ENCODE data around the gene ABCB6. TPM values are rescaled to one million over a fixed set of nuclear protein-coding genes. Genes with fewer than 3 reads are reported as not detected.

Gene ABCB6
- total RNA-seq, 1 experiment from 2014 or later, result 74.8 TPM

GRCh38 chr2:219176818-219177551 is 41.8 kb downstream of the ABCB6 start, which contains the start of gene CNPPD1:
Gene CNPPD1, minus strand, starts transcription at chr2:219176925. Its CDS starts 97 bp downstream, at chr2:219176828.
- peak within 1 kb of the TSS; percentile 86 for H3K4me3 ChIP-seq (ENCODE audit: insufficient read depth, low read depth, low read length)
- no peaks in the 10 kb centered on the region for H3K27me3 ChIP-seq (ENCODE audit: control insufficient read depth, insufficient read depth, low read length)
- DNase-seq, result peak; percentile 95
- H3K36me3 ChIP-seq (replicated peaks; ENCODE audit: control insufficient read depth, insufficient read depth, low read length), result peaks cover 20% of the 10 kb centered on the region

- Histone ChIP-seq H3K36me3 (replicated peaks; ENCODE audit: control insufficient read depth, insufficient read depth, low read length) (peaks cover 15% of the 10 kb centered on the region), H3K4me3 (ENCODE audit: insufficient read depth, low read depth, low read length) (peak overlapping the region; percentile 86), H3K27me3 (ENCODE audit: control insufficient read depth, insufficient read depth, low read length) (no peaks in the 10 kb centered on the region)
- peak; percentile 83 for DNase-seq
These were observed 42.6 kb downstream of the ABCB6 start for GRCh38 chr2:219175928-219176817.

GRCh38 chr2:219175486-219175885 is 43.3 kb downstream of the ABCB6 start:
- DNase-seq, result peak; percentile 5
- peaks cover 12% of the 10 kb centered on the region for H3K36me3 ChIP-seq (replicated peaks; ENCODE audit: control insufficient read depth, insufficient read depth, low read length)
- H3K4me3 ChIP-seq (ENCODE audit: insufficient read depth, low read depth, low read length), result no peak overlapping the region
- H3K27me3 ChIP-seq (ENCODE audit: control insufficient read depth, insufficient read depth, low read length), result no peaks in the 10 kb centered on the region

GRCh38 chr2:219174801-219175200 is 44.0 kb downstream of the ABCB6 start:
- peak; percentile 6 for DNase-seq
- H3K4me3 ChIP-seq (ENCODE audit: insufficient read depth, low read depth, low read length), result no peak overlapping the region

GRCh38 chr2:219174146-219174545 is 44.6 kb downstream of the ABCB6 start:
- Histone ChIP-seq H3K27me3 (ENCODE audit: control insufficient read depth, insufficient read depth, low read length) (no peaks in the 10 kb centered on the region; the same call in 1 of the 2 replicates), H3K36me3 (replicated peaks; ENCODE audit: control insufficient read depth, insufficient read depth, low read length) (peaks cover 4% of the 10 kb centered on the region), H3K4me3 (ENCODE audit: insufficient read depth, low read depth, low read length) (no peak overlapping the region)
- DNase-seq, result no peak

More at GRCh38 chr2:219174801-219175200, 44.0 kb downstream of the ABCB6 start:
- peaks cover 6% of the 10 kb centered on the region for H3K36me3 ChIP-seq (replicated peaks; ENCODE audit: control insufficient read depth, insufficient read depth, low read length)
- no peaks in the 10 kb centered on the region for H3K27me3 ChIP-seq (ENCODE audit: control insufficient read depth, insufficient read depth, low read length)

- peaks cover 4% of the 10 kb centered on the region for H3K36me3 ChIP-seq (replicated peaks; ENCODE audit: control insufficient read depth, insufficient read depth, low read length)
- no peak overlapping the region for H3K4me3 ChIP-seq (ENCODE audit: insufficient read depth, low read depth, low read length)
- H3K27me3 ChIP-seq (ENCODE audit: control insufficient read depth, insufficient read depth, low read length), result no peaks in the 10 kb centered on the region; the same call in 1 of the 2 replicates
- no peak for DNase-seq
These were observed 45.6 kb downstream of the ABCB6 start for GRCh38 chr2:219173176-219173575.

- peak; percentile 21 for DNase-seq
- peaks cover 4% of the 10 kb centered on the region for H3K36me3 ChIP-seq (replicated peaks; ENCODE audit: control insufficient read depth, insufficient read depth, low read length)
- no peak overlapping the region for H3K4me3 ChIP-seq (ENCODE audit: insufficient read depth, low read depth, low read length)
- no peaks in the 10 kb centered on the region; the same call in 1 of the 2 replicates for H3K27me3 ChIP-seq (ENCODE audit: control insufficient read depth, insufficient read depth, low read length)
These were observed 46.3 kb downstream of the ABCB6 start for GRCh38 chr2:219172231-219173154.

- Histone ChIP-seq H3K36me3 (replicated peaks; ENCODE audit: control insufficient read depth, insufficient read depth, low read length) (peaks cover 4% of the 10 kb centered on the region), H3K4me3 (ENCODE audit: insufficient read depth, low read depth, low read length) (no peak overlapping the region), H3K27me3 (ENCODE audit: control insufficient read depth, insufficient read depth, low read length) (no peaks in the 10 kb centered on the region; the same call in 1 of the 2 replicates)
- peak; percentile 80 for DNase-seq
These were observed 47.5 kb downstream of the ABCB6 start for GRCh38 chr2:219171231-219171651.

GRCh38 chr2:219169930-219170654 is 48.7 kb downstream of the ABCB6 start, which contains the start of gene SLC23A3:
Gene SLC23A3, minus strand, starts transcription at chr2:219170029. Its CDS starts 45 bp downstream, at chr2:219169984.
- no peaks in the 10 kb centered on the region; the same call in 1 of the 2 replicates for H3K27me3 ChIP-seq (ENCODE audit: control insufficient read depth, insufficient read depth, low read length)
- no peak within 1 kb of the TSS for H3K4me3 ChIP-seq (ENCODE audit: insufficient read depth, low read depth, low read length)
- DNase-seq, result no peak
- H3K36me3 ChIP-seq (replicated peaks; ENCODE audit: control insufficient read depth, insufficient read depth, low read length), result peaks cover 4% of the 10 kb centered on the region

GRCh38 chr2:219168932-219169331 is 49.8 kb downstream of the ABCB6 start:
- Histone ChIP-seq H3K4me3 (ENCODE audit: insufficient read depth, low read depth, low read length) (no peak overlapping the region), H3K36me3 (replicated peaks; ENCODE audit: control insufficient read depth, insufficient read depth, low read length) (no peaks in the 10 kb centered on the region; the same call in 1 of the 2 replicates), H3K27me3 (ENCODE audit: control insufficient read depth, insufficient read depth, low read length) (peaks cover 1% of the 10 kb centered on the region; the same call in 1 of the 2 replicates)
- no peak for DNase-seq

- no peak for DNase-seq
- H3K4me3 ChIP-seq (ENCODE audit: insufficient read depth, low read depth, low read length), result no peak overlapping the region
- no peaks in the 10 kb centered on the region; the same call in 1 of the 2 replicates for H3K36me3 ChIP-seq (replicated peaks; ENCODE audit: control insufficient read depth, insufficient read depth, low read length)
These were observed 50.2 kb downstream of the ABCB6 start for GRCh38 chr2:219168526-219168925.

GRCh38 chr2:219167997-219168396 is 50.8 kb downstream of the ABCB6 start:
- Histone ChIP-seq H3K4me3 (ENCODE audit: insufficient read depth, low read depth, low read length) (no peak overlapping the region), H3K27me3 (ENCODE audit: control insufficient read depth, insufficient read depth, low read length) (peaks cover 1% of the 10 kb centered on the region; the same call in 1 of the 2 replicates), H3K36me3 (replicated peaks; ENCODE audit: control insufficient read depth, insufficient read depth, low read length) (no peaks in the 10 kb centered on the region; the same call in 1 of the 2 replicates)
- peak; percentile 23 for DNase-seq

More at GRCh38 chr2:219168526-219168925, 50.2 kb downstream of the ABCB6 start:
- peaks cover 1% of the 10 kb centered on the region; the same call in 1 of the 2 replicates for H3K27me3 ChIP-seq (ENCODE audit: control insufficient read depth, insufficient read depth, low read length)

Data from H7 (cell line).